Measurements from ENCODE around the gene ONECUT3.

ONECUT3 gene

DNA sequence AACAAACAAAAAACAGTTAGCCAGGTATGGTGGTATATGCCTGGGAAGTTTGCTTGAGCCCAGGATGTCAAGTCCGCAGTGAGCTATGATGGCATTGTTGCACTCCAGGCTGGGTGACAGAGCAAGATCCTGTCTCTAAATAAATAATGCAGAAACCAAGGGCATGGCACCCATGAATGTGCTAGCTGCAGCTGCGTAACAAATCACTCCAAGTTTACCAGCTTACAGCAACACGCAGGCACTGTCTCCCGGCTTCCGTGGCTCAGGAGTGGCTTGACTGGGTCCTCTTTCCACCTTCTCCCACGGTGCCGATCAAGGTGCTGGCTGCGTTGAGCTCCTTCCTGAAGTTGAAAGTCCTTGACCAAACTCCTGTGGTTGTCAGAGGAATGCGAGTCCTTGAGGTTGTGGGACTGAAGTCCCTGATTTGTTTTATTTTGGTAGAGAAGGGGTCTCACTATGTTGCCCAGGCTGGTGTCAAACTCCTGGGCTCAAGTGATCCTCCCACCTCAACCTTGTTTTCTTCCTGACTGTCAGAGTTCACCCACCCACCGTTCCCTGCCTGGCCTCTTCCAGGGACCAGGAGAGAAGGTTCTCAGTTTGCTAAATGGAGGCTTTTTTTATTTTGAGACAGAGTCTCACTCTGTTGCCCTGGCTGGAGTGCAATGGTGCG is 13.2 kb upstream of the ONECUT3 start:
- no peak for DNase-seq (ENCODE audit: low read depth)

DNA sequence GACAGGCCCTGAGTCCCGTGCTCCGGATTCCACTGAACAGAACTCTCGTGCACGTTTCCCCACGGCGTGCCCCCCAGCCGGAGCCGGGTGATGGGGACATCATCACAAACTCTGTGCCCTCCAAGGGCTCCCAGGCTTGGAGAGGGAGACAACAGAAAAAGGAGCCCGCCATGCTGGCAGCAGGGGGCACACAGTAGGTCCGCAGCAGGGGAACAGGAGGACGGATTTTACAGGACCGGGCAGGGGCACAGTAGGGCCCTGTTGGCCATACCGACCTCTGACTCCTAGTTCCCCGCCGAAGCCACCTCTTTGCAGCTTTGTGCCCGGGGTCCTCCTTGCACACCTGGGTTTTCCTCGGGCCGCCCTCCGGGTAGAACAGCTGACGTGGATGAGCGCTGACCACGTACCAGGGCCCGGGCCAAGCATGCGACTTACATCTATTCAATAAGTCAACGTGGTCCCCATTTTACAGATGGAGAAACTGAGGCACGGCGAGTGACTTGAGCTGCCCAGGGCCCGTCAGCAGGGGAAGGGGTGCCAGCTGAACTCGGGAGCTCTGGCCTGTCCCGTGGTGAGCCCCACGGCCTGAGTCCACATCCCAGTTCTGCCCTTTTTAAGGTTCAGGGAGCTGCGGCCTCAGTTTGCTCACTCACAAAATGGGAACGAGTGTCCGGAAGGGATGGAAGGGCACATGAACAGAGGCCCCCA is 10.2 kb upstream of the ONECUT3 start:
- DNase-seq (ENCODE audit: low read depth), result no peak

DNA sequence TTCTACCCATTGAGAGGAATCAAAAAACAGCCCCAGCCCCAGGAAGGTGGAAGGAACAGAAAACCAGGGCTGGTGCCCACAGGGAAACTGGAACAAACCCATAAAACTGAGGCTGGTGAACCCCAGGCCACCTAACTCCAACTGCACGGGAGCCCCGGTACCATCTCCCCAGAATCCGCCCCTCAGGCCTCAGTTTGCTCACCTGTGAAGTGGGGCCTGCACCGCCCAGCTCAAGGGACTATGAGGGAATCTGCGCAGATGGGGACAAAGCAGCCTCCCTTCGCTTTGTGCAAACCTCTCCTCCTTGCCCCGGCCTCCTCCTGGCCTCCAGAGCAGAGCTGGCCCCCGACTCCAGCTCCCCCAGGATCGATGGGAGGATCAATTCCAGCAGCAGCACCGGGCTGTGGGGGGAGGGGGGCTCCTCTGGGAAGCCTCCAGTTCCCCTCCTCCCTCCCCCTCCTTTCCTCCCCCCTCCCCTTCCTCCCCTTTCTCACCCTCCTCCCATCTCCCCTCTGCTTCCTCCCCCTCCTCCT is 9.1 kb upstream of the ONECUT3 start:
- DNase-seq (ENCODE audit: low read depth), result no peak

DNA sequence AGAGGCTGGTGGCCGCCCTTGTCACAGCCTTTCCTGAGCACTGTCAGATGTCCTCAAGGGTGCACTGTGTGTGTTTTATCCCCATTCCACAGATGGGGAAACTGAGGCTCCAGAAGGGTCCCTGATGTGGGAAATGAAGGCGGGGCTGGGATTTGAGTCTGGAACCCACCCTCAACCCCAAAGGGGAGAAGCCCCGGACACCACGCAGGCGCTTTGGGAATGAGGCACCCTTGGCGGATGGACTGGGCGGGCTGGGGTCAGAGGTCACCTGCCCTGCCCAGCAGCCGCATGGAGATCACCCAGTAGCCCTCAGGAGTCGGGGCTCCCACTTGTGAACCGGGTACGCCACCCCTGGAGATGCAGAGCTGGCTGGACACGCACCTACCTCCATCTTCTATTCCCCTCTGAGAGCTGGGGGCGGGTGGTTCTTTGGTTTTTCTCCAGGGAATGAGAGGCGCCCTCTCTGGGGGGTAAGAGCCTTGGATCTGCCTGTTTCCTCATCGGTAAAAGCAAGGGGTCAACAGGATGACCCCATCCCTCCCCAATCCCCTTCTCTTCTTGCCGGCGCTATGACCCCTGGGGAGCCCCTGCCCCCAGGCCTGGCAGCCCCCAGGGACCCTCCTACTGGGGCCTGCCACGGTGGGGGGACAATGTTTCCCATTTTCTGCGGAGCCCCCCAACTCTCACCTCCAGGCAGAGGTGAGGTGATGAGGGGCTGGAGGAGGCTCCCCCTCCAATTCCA is 8.3 kb upstream of the ONECUT3 start:
- no peak for DNase-seq (ENCODE audit: low read depth)

DNA sequence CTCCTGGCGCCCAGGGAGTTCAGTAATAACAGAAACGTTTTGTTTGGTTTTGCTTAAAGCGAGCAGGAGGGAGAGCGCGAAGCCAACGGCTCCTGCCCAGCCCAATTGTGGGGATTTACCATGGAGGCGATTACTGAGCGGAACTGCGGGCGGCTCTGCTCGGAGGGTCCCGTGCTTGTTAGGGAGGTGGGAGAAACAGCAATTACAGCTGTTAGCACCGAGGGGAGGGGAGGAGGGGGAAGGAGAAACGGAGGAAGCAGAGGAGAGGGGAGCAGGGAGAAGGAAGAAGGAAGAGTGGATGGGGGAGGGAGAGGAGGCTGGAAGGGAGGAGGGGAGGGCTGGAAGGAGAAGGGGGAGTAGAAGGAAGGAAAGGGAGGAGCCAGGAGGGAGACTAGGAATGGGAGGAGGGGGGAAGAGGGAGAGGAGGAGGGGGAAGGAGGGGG is 7.7 kb upstream of the ONECUT3 start:
- DNase-seq (ENCODE audit: low read depth), result no peak

DNA sequence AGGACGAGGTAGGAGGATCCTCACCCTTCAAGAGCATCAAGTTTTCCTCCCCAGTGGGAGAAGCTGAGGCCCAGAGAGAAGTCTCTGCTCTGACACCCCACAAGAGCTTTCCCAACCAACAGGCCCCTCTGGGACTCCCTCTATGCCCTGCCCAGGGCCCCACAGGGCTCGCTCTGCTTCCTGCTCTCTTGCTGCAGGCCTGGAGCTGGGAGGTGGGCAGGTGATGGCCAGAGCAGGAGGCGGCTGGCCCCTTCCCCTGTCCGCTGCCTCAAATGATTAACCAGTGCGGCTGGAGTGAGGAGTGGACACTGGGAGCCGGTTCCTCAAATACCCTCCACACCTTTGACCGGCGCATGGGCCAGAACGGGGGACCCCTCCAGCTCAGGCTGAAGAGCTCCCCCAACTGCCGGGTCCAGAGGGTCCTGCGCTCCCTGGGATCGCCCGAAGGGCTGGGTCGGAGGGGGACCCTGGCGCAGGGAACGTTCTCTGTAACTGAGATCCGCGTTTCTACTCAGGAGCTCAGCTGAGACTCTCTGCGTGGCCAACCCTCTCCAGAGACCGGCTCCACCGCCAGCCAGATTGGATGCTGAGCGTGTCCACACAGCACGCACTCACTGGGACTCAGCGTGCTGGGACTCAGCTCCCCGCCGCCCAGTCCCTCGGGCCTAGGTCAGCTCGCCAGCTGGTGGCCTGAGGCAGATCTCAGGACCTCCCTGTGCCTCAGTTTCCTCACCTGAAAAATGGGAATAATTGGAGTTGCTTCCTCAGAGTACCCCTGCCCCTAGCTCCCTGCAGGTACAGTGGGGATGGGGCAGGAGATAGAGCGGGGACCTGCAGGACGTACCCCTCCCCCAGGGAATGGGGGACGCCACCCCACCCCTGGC is 6.7 kb upstream of the ONECUT3 start:
- no peak for DNase-seq (ENCODE audit: low read depth)

DNA sequence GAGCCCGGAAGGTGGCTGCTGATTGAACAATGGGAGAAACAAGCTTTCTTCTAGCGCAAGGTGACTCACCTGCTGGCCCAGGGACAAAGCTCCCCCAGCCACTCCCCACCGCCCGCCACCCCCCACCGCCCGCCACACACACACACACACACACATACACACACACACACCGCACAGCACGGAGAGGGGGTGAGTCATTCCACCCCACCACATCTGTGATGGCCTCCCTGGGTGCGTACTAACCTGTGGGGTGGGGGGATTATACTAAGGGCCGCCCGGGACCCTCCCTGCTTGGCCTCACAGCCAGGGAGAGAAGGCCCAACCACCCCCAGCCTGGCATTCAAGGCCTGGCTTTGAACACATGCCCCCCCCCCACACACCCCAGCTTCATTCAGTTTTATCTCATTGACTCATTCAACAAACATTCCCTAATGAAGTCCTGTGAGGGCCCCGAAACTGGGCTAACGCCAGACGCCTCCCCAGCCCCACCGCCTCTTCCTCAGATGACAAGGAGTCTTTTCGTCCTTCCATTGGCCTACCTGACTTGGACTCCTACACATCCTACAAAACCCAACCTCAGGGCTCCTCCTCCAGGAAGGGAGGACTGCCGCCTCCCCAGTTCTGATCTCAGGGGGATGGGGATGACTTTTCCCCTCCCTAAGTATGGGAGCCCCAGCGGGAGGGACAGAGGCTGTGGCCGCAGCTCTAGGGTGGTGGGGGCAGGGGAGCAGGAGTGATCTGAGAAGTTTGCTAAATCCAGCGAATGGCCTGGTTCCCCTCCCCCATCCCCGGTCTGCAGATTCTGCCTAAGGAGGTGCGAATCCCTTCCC is 5.8 kb upstream of the ONECUT3 start:
- no peak for DNase-seq (ENCODE audit: low read depth)

DNA sequence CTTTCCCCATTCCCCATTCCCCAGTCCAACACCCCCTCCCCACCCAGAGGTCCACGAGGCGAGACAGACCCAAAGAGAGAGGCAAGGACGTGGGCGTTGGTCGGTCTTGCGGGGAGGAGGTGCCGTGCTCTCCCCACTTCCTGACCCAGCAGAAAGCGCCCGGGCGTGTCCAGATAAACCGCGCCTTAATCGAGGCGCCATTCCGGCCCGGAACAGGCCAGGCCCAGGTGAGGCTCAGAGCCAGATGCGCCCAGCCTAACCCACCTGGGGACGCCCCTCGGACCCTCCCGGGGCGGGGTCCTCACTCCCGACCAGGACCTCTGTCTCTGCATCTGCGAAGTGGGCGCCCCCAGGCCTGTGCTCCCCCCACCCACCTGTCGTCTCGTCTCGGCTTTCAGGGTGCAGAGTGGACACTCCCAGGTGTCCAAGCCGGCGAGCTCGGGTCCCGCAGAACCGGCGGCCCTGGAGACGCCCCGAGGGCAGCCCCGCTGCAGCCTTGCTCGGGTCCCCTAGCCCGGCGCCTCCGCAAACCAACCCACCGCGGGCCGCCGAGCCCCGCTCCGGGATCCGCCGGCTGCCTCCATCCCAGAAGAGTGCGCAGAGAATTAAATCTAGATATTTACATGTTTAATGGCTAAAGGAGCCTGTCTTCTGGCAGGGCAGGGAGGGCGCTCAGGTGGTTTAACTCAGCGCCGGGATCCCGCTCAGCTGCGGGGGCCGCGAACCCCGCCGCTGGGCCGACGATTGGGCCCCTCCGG is 5.0 kb upstream of the ONECUT3 start:
- no peak for DNase-seq (ENCODE audit: low read depth)

DNA sequence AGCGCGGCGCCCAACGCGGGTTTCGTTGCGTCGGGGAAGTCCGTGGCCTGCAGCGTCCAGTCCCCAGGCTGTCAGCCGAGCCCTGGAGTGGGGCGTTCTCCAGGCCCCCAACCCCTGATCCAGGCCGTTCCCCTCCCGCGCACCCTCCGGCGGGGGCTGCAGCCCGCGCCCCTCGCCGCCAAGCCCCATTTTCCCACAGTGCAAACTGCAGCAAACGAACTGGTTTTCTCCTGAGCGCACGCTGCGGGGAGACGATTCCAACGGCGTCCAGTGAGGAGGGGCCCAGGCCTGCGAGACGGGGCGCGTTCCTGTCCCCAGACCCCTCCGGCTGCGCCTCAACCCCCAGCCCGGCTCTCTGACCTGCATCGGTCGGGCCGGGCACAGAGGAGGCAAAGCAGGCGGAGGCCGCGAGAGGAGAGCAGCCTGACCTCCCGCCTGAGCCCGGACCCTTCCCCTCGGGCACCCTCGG is 4.4 kb upstream of the ONECUT3 start:
- DNase-seq (ENCODE audit: low read depth), result no peak

DNA sequence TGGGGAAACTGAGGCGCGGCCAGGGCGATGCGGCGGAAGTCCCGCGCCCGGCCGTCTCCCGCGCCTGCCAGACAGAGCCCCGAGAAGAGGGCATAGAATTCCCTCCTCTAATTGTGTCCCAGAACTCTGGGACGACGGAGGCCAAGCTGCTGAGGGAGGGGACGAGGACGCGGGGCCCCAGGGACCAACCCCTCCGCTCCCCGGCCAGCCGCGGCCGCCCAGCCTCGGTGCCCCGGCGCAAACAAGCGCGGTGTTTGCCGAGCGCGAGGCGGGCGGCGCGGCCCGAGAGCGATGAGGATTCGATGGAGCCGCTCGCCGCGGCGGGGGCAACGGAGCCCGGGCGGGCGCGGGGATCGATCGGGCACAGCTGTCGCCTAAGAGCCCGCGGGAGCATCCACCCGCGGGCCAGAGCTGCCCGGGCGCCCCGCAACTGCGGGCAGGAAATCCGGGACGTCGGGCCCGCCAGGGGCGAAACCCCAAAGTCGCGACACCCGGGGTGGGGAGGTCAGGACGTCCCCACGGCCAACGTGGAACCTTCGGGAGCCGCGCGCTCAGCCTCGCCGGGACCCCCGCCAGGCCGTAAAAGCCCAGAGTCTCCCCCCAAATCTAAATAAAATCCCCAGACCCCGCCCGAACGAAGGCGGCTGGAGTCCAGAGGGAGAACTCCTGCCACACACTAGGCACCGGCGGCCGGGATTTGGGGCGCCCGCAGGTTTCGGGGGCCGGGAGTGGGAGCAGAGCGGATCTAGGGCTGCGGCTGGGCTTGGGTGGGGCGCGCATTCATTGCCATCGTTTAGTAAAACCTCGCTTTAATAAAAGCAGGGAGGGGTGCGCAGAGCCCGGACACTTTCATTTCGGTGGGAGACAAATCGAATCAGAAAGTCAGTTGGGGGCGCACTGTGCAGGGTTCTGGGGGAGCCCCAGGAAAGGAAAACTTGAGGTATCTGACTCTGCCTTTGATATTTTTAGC is 3.6 kb upstream of the ONECUT3 start:
- no peak for DNase-seq (ENCODE audit: low read depth)

DNA sequence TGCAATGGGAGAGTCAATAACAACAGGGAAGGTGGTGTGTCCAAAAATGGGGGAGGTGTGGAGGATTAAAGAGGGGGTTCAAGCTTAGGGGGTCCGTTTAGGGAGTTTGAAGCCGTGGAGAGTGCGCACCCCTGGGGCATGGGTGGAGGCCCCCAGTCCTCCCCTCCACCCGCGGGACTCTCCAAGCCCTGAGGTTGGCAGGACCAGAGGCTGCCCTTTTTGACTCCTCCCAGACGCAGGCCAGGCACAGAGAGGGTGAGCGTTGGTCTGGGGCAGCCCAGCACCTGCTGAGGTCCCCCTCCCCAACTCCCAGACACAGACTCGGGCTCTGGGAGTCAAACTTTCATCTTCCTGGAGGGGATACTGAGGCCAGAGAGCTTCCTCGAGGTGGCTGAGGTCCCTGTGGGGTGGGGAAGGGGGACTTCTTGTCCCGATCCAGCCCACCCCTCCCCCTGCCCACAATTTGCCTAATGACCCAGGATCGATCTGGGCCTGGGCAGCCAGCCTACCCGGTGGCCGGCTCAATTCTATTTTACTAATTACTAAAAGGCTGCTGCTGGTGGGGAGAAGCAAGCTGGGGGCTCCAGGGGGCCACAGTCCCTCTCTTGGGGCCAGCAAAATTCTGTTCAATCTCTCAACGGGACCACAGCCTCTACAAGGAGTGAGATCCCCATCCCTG is 2.8 kb upstream of the ONECUT3 start:
- DNase-seq (ENCODE audit: low read depth), result no peak

DNA sequence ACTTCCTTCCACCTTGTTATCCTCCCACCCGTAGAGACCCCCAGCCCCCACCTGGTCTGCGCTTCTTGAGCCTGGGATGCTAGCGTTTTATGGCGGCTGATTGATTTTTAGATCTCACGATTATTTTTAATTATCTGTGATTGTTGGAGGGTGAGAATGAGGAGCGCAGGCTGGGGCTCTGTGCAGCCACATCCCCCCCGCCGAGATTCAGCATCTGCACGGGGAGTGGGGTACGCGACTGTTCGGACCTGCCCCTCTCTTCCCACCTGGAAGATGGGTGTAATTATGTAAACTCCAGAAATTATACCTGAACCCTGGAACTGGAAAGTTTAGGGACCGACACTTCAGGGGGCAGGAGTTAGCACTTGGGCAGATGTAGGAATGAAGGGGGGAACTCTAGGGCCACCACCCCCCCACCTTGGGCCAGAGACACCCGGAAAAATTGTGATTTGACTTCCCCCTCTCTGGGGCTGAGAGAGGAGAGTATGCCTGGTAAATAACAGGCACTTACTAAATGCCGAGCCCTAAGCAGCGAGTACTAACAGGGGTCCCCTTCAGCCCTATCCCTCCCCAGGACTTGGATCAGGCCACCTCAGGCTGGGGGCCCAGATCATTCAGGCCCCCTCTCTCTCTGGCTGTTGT is 1.8 kb upstream of the ONECUT3 start:
- no peak for DNase-seq (ENCODE audit: low read depth)

DNA sequence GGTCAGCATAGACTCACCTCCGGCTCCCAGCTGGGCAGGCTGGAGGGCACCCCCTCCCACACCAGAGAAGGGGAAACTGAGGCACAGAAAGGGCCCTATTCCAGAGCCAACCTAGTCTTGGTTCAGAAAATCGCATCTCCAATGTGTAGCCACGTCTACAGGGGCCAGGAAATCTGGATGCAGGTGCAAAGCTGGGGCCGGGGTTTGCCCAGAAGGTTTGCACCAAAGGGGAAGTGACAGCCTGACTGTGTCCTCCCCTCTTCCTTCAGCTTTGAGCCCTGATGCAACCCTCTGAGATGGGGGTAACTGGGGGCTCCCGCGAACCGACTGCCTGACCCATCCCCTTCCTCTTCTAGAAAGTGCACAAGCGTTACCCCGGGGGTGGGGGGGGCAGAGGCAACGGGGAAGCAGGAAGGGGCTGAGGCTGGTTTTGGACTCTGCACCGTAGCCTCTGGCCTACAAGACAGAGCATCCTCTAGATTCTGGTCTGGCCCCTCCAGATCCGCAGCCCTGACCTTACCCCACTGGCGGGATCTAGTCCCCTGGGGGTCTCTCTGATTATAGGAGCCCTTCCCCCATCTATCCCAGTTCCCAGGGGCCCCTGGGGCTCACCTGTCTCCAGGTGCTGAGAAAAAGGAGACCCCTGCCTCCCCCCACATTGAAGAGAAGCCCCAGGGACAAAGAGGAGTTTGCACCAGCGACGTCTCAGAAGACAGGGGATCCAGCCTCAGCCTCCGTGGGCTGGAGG is 1.1 kb upstream of the ONECUT3 start:
- no peak for DNase-seq (ENCODE audit: low read depth)

DNA sequence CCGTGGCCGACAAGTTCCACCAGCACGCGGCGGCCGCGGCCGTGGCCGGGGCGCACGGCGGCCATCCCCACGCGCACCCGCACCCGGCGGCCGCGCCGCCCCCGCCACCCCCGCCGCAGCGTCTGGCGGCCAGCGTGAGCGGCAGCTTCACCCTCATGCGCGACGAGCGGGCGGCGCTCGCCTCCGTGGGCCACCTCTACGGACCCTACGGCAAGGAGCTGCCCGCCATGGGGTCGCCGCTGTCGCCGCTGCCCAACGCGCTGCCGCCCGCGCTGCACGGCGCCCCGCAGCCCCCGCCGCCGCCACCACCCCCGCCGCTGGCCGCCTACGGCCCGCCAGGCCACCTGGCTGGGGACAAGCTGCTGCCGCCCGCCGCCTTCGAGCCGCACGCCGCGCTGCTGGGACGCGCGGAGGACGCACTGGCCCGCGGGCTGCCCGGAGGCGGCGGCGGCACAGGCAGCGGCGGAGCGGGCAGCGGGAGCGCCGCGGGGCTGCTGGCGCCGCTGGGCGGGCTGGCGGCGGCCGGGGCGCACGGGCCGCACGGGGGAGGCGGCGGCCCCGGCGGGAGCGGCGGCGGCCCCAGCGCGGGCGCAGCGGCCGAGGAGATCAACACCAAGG is 821 bp downstream of the ONECUT3 start:
- DNase-seq (ENCODE audit: low read depth), result no peak

DNA sequence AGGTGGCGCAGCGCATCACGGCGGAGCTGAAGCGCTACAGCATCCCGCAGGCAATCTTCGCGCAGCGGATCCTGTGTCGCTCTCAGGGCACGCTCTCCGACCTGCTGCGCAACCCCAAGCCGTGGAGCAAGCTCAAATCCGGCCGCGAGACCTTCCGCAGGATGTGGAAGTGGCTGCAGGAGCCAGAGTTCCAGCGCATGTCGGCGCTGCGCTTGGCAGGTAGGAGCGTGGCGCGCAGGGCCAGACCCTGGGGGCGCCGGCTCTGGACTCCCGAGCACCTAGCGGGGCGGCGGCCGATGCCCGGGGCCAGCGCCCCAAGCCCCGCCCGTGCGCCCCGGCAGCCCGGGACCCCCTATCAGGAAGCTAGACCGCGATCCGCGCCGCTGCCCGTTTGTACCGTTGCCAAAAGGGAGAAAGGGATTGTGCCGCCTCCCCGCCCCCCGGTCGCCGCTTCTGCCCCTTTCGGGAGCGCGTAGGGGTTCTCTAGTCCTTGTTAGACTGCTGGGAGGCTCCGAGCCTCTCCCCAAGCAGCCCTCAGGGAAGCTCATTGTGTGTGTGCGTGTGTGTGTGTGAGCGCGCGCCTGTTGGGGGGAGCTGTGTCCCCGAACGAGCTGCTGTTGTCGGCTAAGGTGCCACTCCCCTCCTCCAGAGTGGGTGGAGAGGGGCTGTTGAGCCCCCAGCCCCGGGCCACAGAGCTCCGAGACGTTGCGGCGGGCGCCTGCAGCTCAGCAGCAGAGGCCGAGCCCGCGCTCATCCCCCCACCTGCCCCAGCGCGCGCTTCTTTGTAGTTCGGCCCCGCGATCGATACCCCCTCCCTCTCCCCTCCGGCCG is 1.5 kb downstream of the ONECUT3 start:
- no peak for DNase-seq (ENCODE audit: low read depth)
